NCI-H2196 (cell line): Measurements from ENCODE around the gene ACKR4.

Source experiments
- DNase-seq: peaks from one replicate; lab custom pipeline; 2025; ENCODE audit not compliant: unreplicated experiment; lab: John Stamatoyannopoulos, UW

The ACKR4 gene

DNA sequence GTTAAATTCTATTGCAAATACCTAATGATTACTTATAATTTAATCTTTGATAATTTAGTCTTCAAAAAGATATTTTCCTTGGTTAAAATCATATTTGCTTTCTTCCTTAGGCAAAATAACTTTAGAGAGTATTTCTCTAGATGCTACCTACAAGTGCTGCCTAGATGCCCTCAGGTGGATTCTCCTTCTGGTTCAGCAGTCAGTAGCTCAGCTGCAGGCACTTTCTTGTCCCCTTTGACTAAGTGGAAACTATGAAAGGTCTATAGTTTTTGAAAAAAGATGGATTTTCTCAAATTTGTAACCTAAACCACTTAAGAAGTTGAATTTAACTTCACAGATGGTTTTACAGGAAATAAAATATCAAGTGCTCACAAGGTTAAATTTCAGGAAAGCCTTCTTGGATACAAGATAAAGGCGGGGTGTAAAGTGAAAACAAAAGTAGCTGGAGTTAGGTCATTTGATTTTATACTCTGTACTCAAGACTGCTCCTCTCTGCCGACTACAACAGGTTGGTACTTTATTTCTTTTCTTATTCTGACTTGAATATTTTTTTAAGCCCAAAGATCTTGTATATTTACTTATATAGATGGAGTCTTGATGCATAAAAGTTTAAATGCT, at the start of gene ACKR4:
ACKR4 (plus strand) TSS at position 455 of the 618 bp plus-strand sequence. CDS start 3,128 bp downstream, outside the sequence.
- no peak for DNase-seq

DNA sequence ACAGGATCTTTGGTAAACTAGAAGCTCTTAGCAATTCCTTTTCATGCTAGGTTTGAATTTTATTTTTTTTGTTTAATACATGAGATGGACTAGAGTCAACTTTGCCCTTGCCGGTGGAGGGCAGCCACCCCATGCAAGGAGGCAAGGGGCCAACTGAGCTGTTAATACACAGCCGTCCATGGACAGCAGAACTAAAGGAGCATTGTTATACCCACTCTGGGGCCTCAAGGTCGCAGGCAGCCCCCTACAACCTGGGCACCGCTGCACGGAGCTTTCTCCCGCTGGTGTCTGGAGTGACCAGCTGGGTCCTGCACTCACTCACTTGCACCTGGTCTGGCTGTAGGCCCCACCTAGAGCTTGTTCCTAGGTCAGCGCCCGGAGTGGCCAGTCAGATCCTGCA, 47.9 kb upstream of the ACKR4 start:
- no peak for DNase-seq

DNA sequence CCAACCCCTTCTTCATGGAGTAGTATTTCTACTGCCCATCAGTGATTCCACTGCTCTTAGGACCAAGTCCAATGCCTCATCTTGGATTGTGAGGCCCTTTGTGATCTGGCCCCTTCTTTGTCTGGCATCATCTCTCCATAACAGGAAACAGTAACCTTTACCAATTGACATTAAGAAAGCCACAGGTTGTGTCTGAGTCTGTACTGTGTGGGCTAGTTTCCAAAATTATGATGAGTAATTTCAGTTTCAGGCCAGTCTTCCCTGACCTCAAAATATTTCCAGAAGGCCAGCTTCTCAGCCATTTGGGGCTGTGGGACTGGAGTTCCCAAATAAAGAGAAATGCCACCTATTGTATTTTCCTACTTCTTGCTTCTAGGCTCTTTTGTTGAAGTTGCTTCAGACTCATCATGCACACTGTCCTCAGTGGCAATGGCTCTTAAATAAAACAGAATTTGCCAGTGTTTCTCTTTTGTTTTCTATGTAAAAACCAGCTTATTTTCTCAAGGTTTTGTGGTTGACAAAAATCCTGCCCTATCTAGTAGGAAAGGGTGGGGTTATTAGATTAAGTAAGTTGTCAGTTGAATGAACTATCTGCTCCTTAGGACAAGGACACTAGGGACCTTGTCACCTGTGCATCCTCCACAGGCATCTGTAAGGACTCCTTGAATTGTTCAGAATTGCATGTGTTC, 47.0 kb upstream of the ACKR4 start:
- no peak for DNase-seq

DNA sequence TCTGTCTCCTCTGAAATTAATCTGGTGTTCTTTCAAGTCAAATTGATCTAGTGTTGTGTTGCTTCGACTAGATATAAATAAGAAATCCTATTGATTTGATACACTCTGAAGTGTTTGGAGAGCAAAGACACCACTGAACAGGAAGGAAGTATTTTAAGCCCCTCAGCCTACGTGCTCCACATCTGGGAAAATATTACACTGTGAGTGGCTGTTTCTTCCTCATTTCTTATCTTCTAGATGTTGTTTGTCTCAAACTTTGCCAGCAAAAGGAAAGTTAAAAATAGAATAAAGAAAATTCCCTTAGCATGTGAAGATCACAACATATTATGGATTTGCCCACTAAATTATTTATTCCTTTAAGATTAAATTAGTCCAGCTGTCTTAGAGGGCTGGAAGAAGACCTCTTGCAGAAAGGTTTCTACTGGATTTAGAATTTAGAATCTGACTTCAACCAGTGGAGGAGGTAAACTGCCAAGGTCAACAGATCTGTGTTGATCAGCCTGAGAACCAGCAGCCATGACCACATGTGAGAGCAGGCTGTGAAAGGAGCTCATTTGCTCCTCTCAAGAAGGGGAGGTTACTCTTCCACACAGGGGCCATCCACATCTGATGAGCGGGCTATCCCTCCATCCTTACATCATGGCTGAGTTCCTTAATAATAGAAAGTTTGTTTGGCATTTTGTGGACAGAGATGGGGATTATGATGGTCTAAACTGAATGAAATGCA, 46.3 kb upstream of the ACKR4 start:
- DNase-seq: no peak

DNA sequence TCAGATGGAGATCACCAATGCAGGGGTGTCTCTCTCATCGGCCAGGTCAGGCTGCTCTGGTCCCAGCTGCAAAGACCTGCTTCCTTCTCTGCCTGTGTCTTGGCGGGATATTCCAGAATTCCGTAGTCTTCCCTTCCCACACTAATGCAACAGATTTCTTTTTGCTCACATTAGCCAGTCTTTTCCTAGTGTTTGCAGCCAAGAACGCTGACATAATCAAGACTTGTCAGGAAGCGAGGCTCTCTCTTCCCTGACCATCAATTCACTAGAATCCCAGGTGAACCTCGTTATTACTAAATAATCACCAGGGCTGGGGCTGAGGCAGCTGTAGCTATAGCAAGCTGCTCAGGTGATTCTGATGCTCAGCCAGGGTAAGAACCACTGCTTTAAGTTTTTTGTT, 43.2 kb upstream of the ACKR4 start:
- DNase-seq: no peak

DNA sequence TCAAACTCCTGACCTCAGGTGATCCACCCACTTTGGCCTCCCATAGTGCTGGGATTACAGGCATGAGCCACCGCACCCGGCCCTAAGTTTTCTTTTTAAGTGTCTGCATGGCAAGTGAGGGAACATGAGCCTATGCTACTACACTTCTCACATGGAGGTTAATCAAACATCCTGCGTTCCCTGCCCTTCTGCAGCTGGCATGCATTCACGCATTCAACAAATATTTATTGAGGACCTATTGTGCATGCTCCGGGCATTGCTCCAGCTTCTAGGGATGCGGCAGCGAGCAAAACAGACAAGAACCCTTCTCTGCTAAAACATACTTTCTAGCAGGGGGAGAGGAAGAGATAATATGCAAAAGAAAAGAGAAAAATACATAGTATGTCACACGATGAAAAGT, 42.6 kb upstream of the ACKR4 start:
- DNase-seq: peak; percentile 92

DNA sequence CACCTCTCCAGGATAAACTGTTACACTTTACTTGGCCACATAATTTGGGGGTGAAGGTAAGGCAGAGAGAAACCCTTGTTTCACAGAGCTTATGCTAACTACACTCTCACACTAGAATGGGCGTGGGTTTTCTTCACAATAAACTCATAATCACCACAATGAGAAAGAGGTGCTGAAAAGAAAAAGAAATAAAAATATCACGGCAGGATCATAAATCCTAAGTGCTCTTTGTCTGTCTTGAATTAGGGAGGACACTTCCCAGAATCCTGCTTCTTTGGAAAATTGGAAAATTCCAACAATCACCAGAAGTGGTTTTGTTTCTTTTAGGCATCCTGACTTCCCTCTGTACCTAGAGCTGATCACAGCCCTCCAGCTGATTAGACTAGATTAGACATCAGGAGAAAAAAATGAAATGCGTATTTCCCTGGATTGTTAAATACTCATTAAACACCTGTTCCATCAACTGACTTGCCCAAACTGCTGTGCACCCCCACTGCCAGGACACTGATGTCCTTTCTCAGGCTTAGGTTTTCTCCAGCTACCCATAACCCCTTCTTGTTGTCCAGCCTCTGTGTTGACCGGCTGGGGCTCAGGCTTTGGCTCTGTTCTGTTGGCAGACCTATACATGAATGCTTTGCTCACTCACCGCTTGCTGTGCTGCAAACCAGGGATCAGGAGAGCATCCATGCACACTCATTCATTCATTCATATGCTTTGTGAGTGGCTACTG, 41.6 kb upstream of the ACKR4 start:
- DNase-seq: no peak

DNA sequence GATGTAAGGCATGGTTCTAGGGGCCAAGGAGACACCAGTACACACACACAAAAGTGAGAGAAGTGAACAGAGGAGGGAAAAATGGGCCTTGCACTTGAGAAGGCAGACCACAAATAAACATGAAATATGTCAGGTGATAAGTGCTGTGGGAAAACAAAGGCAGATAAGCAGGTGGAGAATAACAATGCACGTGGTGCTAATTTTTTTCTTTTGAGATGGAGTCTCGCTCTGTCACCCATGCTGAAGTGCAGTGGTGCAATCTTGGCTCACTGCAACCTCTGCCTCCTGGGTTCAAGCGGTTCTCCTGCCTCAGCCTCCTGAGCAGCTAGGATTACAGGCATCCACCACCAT, 41.1 kb upstream of the ACKR4 start:
- peak; percentile 26 for DNase-seq

DNA sequence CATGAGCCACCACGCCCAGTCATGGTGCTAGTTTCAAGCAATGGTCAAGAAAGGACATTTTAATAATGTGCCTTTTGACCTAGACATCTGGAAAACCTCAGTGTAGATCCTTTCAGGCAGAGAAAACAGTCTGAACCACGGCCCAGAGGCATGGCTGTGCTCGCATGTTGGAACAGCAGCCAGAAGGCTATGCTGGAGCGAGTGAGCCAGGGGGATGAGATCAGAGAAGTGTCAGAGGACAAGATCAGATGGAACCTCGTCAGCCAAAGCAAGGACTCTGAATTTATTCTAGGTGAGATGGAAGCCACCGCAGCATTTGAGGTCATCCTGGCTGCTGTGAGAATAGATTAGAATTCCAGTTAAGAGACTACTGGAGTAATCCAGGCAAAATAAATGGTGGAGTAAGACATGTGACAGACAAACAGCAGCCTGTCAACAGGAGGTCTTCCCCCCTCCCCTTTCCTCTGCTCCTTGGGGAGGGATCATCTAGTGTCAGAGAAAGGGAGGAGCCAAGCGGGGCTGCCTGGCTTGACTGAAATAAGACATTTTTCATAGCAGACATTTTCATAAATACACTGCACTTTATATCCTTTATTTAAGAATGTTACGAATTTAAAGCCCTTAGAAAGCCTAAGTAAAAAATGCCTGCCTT, 40.4 kb upstream of the ACKR4 start:
- DNase-seq: no peak

DNA sequence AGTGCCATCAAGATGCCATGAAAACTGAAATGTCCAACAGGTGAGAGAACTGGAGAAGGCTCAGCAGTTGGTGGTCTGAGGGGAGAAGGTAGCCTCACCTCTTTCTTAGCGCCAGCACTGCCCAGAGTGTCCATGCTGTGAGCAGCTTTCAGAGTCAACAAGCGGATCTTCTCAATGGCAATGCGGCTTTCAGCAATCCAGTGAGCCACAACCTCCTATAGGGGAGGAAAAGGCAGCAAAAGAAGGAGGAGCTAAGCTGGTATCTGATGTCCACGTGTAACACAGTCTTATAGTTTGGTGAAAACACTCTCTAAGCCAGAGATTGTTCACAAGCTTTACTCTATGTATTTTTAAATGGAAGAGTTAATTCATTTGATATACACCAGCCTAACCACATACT, 36.1 kb upstream of the ACKR4 start:
- DNase-seq: no peak

DNA sequence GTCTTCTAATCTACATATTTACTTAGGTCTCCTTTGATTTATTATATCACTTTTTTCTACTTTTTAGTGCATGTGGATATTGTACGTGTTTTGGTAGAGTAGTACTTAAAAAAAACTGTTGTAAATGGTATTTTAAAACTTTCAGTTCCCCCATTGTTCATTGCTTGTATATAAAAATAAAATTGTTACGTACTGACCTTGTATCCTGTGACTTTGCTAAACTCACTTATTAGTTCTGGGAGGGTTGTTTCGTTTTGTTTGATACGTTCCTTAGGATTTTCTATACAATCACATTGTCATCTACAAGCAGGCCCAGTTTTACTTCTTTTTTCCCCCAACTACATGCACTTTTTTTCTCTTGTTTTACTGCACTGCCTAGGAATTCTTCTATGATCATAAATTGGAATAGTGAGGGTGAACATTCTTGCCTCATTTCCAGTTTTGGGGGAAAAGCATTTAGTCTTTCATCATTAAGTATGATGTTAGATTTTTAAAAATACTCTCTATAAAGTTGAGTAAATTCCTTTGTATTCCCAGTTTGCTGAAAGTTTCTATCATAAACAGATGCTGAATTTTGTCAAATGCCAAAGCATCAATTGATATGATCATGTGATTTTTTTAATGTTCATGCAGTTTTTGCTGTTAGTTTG, 33.5 kb upstream of the ACKR4 start:
- no peak for DNase-seq

DNA sequence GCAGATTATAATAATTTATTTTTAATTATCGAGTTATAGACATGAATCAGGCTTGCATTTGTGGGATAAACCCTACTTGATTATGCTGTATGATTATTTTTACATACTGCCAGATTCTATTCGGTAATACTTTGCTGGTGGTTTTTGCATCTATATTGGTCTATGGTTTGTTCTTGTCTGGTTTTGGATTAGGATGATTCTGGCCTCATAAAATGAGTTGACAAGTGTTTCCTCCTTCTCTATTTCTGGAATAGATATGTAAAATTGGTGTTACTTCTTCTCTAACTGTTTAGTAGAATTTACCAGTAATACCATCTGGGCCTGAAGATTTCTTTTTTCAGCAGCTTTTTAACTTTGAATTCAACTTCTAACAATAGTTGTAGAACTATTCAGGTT, 33.0 kb upstream of the ACKR4 start:
- no peak for DNase-seq

DNA sequence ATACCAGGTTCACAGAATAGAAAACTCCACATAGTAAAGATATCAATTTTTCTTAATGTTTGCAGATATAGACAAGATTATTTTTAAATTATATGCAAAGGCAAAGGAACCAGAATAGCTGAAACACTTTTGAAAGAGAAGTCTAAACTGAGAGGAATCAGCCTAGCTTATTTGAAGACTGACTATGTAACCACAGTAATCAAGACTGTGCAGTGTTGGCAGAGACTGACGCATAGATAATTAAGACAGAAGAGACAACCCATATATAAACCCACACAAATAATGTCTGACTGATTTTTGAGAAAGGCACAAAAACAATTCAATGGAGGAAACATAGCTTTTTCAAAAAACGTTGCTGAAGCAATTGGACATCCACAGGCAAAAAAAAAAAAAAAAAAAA, 28.6 kb upstream of the ACKR4 start:
- no peak for DNase-seq

DNA sequence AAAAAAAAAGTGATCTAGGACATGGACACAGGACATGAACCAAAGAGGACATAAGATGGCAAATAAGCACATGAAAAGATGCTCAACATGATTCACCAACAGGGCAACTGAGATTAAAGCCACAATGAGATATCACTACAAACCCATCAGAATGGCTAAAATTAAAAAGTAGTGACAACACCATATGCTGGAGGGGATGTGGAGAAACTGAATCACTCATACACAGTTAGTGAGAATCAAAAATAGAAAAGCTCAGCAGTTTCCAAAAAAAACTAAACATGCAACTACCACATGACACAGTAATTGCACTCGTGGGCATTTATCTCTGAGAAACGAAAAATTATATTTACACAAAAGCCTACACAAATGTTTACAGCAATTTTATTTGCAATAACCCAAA, 27.9 kb upstream of the ACKR4 start:
- DNase-seq: no peak

DNA sequence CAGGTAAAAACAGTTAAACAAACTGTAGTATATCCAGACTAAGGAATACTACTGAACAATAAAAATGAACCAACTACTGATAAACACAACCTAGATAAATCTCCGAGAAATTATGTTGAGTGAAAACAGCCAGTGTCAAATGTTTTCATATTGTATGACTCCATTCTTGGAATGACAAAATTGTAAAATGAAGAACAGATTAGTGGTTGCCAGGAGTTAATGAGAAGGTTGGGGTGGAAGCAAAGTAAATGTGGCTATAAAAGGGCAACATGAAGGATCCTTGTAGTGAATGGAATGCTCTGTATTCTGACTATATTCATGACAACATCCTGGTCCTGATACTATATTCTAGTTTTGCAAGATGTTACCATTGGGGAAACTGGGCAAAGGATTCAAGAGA, 27.5 kb upstream of the ACKR4 start:
- DNase-seq: no peak

DNA sequence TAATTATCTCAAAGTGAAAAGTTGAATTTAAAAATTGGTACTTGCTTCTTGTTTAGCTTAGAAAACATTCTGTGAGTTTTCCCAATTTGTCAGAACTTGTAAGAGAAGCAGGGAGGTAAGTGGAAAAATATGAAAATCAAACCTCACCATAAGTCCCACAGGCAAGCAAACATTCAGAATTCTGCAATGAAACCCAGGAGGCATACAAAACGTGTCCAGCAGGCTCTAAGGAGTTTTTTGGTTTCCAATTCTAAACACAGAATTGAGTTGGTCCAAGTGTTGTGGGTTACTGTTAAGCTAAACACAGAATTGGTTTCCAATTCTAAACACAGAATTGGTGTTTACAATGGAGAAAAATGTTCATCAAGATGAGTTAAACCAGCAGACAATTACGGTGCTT, 27.1 kb upstream of the ACKR4 start:
- DNase-seq: no peak

DNA sequence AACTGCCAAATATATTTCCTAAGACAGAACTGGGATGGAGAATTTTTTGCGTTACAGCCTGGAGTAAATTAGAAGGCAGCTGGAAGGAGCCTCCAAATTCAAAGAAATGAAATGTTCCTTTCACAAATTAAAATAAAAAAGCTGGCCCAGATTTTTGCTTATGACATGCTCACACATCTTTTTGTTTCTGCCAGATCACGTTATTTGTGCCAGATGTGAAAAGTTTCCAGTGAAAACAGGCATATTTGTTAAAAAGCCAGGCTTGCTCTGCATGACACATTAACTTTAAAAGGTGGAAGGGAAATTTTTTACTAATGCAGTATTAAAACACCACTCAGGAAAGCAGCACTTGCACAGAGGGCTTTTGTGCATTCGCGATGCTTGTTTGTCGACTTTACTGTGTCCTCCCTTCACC, 23.3 kb upstream of the ACKR4 start:
- no peak for DNase-seq

DNA sequence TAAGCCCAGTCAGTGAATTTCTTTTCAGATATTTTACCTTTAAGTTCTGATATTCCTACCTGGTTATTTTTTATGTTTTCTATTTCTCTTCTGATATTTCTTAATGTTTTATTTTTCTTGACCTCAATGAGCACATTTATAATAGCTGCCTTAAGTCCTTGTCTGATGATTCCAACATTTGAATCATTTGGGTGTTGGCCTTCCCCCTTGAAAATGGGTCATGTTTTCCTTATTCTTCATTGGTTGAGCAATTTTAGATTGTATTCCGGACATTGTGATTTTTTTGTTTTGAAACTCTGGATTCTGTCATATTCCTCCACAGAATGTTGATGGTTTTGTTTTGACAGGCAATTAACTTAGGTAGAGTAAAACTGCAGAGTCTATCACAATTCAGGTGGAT, 9.7 kb upstream of the ACKR4 start:
- no peak for DNase-seq

DNA sequence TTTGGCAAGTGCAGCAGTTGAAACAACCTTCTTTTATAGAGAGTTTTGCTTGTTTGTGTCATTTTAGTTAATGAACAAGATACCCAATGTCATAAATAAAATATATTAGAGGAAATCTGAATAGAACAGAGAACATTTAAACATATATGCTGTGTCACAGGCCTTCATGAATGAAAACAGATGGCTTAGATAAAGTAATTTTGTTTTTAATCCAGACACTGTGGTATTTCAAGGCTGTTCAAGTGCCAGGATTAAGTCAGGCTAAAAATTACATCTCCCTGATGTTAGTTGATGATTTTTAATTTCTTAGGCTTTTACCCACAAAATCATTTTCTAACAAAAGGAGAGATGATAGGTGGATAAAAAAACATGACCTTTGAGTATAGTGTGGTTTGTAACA, 4.9 kb upstream of the ACKR4 start:
- DNase-seq: no peak

DNA sequence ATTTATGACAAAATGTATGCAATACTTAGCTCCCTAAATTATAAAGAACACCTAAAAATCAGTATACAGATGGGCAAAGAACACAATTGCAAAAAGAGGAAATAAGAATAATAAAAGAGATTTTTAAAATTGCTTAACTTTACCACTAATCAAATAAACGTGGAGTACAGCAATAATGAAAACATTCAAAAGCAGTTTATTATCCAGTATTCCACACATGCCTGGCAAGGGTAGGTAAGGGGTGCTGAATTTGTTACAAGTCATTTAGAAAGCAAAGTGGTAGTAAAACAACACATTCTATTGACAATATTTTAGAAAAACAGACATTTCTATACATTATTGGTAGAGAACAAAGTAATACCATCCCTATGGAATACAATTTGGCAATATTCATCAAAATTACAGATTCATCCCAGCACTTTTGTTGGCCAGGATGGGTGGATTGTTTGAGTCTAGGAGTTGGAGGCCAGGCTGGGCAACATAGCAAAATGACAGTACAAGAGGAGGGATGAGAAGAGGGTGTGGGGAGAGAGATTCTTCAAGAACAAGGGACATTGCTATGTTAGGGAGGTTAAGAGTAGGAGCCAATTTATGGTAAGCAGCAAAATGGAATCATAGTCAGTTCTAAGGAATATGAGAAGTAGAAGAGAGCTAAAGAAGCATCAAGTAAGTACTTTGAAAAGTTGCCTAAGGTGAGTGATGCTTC, 3.7 kb upstream of the ACKR4 start:
- DNase-seq: no peak
